NCI-H1417 treated with DMSO at 0.1 percent for 48 hours (cell line): ENCODE data around the gene BCKDHA.
"Not testable (repeated sequence)": the region's sequence is repeated elsewhere in the genome, so short reads cannot be mapped to it uniquely, and the experiment has no call there.

ENCODE experiments used
- DNase-seq: peaks from one replicate; lab custom pipeline; 2025; lab: John Stamatoyannopoulos, UW

Gene BCKDHA

GRCh38 chr19:41366089-41366488 is 31.5 kb upstream of the BCKDHA start:
- DNase-seq, result no peak

- no peak for DNase-seq
These were observed 29.7 kb upstream of the BCKDHA start for GRCh38 chr19:41367848-41368301.

- no peak for DNase-seq
These were observed 27.8 kb upstream of the BCKDHA start for GRCh38 chr19:41369769-41370168.

- DNase-seq, result not testable (repeated sequence)
These were observed 26.5 kb upstream of the BCKDHA start for GRCh38 chr19:41371119-41371518.

GRCh38 chr19:41371541-41371940 is 26.1 kb upstream of the BCKDHA start:
- no peak for DNase-seq

GRCh38 chr19:41372501-41372900 is 25.1 kb upstream of the BCKDHA start:
- no peak for DNase-seq

GRCh38 chr19:41373993-41374392 is 23.6 kb upstream of the BCKDHA start:
- DNase-seq, result no peak

GRCh38 chr19:41376241-41376997 is 21.2 kb upstream of the BCKDHA start, which contains the start of gene TMEM91:
TSS of gene TMEM91 (plus strand) at chr19:41376533. CDS start at chr19:41378310, 1,777 bp downstream.
- DNase-seq, result no peak

GRCh38 chr19:41376998-41377365 is 20.6 kb upstream of the BCKDHA start:
- no peak for DNase-seq

- DNase-seq, result no peak
These were observed 19.5 kb upstream of the BCKDHA start for GRCh38 chr19:41377977-41378709.

GRCh38 chr19:41381536-41381935 is 16.1 kb upstream of the BCKDHA start:
- DNase-seq, result not testable (repeated sequence)

GRCh38 chr19:41384351-41384750 is 13.3 kb upstream of the BCKDHA start:
- no peak for DNase-seq

- DNase-seq, result no peak
These were observed 11.2 kb upstream of the BCKDHA start for GRCh38 chr19:41386442-41386841.

GRCh38 chr19:41391618-41392017 is 6.0 kb upstream of the BCKDHA start:
- no peak for DNase-seq

- no peak for DNase-seq
These were observed 4.8 kb upstream of the BCKDHA start for GRCh38 chr19:41392775-41393174.

GRCh38 chr19:41395355-41395754 is 2.3 kb upstream of the BCKDHA start:
- no peak for DNase-seq

- no peak for DNase-seq
These were observed 416 bp downstream of the BCKDHA start for GRCh38 chr19:41398050-41398418.

GRCh38 chr19:41398598-41398997 is 980 bp downstream of the BCKDHA start:
- DNase-seq, result no peak

GRCh38 chr19:41399091-41399490 is 1.5 kb downstream of the BCKDHA start:
- no peak for DNase-seq

GRCh38 chr19:41399525-41399924 is 1.9 kb downstream of the BCKDHA start:
- DNase-seq, result no peak

- no peak for DNase-seq
These were observed 3.9 kb downstream of the BCKDHA start for GRCh38 chr19:41401483-41401882.

GRCh38 chr19:41402010-41402409 is 4.4 kb downstream of the BCKDHA start:
- no peak for DNase-seq

GRCh38 chr19:41403181-41403970 is 5.8 kb downstream of the BCKDHA start:
- DNase-seq, result no peak
